NOMO-1 treated with dmso at 0.1 percent for 144 hours (cell line): Measurements from ENCODE around the gene COL5A1.

Experiments used
- DNase-seq: peaks from one replicate; lab custom pipeline; 2025; ENCODE audit not compliant: unreplicated experiment; lab: John Stamatoyannopoulos, UW

COL5A1 gene

GRCh38 chr9:134758949-134759607, 117.5 kb downstream of the COL5A1 start:
- no peak for DNase-seq

GRCh38 chr9:134759913-134760312, 118.3 kb downstream of the COL5A1 start:
- no peak for DNase-seq

DNA sequence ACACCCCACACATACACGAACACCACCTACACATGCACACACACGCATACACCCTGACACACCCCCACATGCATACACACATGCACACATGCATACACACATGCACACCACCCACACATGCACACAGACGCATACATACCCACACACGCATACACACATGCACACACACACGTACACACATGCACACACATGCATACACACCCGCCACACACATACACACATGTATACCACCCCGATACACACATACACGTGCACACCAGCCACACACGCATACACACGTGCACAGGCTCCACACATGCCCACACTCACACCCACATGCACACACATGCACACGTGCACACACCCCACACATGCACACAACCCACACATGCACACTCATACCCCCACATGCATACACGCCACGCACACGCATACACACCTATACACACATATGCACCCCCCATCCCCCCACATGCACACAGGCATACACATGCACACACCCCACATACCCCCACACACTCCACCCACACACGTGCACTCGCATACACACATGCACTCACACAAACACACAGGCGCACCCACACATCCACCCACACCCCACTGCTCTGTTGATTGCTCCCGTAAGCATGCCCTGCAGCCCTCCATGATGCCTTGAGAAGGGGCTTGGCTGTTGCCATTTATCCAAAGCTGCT, 119.3 kb downstream of the COL5A1 start:
- DNase-seq = no peak

DNA sequence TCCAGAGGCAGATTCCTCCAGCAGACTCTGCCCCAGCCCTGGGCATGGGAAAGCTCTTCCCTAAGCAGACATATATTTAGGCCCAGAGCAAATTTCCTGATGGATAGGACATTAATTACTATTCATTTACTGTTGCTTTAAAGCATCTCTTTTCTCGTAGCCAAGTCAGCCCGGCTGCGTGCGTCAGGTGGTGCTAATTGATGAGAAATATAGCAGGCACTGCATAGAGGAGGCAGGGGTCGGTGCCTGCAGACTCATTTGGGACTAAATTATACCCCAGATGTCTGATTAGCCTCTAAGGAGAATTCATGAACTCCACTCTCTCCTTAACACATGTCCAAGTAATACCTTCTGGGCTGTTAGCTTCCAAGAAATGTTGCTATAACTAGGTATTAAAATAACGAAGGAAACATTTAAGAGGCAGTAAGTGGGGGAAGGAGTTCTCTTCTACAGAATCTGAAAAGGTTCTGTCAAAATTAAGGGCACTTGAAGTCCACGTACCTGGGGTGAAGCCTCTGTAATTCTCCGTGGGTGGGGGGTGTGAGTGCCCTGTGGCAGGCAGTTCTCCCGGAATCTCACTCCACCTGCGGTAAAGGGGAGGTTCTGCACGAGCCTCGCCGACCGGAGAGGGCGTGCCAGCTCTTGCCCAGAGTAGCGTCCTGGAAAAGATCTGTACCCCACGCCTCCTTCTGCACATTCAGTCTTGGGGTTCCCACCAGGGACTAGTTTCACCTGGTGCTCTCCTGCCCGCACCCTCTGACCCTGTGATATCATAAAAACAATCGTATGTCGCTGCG, 123.1 kb downstream of the COL5A1 start:
- DNase-seq = no peak

- no peak for DNase-seq
Observed at GRCh38 chr9:134765785-134766184, 124.2 kb downstream of the COL5A1 start.

GRCh38 chr9:134766587-134766986, 125.0 kb downstream of the COL5A1 start:
- no peak for DNase-seq

GRCh38 chr9:134768332-134768708, 126.7 kb downstream of the COL5A1 start:
- DNase-seq = no peak

GRCh38 chr9:134768709-134769351, 127.2 kb downstream of the COL5A1 start:
- no peak for DNase-seq

DNA sequence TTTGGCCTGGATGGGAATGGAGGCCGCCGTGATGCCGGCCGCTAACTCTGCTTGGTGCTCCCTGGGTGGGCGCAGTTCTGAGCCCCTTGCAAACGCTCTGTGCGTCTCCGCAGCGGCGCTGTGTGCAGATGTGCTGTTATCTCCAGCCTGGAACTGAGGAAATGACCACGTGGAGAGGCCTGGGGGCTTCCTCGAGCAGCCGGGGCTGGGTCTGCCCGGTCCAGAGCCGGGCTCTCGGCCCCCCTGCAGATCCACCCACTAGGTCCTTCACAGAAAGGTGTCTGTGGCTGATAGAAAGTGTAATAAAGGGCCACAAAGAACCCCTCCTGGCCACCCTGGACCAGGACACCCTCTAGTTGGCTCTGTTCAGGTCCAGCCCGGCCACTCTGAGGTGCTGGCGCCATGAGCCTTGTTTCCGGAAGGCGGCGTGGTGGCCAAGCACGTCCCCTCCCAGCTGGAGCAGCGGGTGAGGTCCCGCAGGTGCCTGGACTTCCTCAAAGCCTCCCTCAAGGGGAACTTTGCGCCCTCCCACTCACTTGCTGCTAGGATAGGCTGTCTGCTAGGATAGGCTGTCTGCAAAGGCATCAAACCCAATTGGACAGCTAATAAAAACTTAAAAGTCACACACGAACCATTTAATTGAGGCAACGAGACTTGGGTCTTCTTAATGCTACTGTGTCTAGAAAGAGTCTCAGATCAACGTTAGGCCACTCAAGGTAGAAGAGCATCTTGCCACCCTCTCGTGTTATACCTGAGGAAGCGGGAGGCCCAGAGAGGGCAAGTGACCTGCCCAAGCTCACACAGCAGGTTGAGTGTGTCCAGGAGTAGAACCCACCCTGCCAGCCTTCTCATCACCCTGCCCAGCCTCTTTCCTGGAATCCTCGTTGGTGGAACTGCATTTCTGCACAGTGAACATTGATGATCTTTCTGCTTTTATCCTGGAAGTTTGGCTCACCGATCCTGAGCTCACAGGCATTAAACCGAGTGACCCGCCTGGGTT, 129.7 kb downstream of the COL5A1 start:
- DNase-seq = no peak

- DNase-seq = no peak
Observed at GRCh38 chr9:134772331-134772730, 130.7 kb downstream of the COL5A1 start.

- no peak for DNase-seq
Observed at GRCh38 chr9:134773842-134774241, 132.2 kb downstream of the COL5A1 start.

- DNase-seq = no peak
Observed at GRCh38 chr9:134774410-134774809, 132.8 kb downstream of the COL5A1 start.

DNA sequence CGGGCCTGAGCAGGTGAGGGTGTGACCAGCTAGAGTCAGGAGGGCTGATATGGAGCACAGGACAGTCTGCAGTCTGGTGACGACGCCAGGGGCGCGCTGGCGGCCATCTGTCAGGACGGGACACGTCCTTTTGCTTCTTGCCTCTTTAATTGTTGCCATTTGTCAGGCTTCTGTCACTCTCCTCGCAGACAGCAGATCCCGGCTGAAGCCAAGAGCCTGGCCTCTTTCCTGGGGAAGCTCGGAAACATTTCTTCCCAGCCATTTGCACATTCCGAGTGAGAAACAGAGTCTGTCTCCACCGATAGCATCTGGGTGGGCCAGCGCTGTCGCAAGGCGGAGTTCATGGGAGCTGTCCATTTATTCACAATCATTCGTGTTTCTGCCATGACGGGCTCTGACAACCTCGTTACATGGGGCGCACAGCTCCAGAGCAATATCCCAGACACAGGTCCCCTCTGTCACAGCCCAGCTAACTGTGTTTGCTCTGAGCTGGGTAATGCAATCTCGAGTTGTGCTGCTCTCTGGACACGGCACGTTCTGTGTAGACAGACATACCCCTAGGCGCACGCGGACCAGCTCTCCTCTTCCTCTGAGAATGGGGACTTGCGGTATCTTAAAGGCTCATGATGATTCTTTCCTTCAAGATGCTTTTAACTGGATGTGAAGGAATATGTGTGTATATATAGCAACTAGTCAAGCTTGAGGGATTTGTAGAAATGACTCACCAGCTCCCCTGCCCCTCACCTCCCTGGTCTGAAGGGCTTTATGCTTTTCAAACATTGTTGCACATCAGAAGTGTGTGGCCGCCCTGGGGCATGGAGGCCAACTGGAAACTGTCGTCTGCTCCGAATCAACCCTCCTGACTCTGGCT, 133.7 kb downstream of the COL5A1 start:
- DNase-seq = no peak

DNA sequence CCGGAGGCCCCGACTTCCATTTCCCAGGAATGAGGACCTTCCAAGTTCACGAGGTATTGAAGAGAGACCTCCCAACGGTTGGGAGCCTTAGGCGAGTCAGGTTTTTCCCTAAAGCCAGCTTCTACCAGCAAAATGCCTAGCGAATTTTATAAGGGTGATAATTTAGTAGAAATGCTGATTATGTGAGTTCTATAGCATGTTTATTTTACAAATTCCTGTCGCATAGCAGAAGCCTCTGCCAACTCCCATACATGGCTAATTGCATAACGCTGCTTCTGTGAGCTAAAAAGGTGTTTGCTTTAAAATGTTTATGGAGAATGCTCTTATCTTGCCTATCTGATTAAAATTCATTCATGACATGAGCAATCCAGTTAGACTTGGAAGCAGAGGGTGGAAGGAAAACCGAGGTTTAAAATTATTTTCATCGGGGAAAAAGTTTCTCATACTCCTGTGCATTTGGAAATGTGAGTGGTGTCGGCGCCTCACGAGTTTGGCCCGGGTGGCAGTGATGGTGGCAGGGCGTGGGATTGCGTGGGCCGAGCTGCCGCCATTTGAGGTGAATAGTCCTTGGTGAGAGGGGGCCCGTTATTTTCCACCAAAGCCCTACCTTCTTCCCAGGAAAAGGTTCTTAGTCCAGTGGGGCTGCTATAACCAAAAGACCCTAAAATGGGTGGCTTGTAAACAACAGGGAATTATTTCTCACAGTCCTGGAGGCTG, 134.6 kb downstream of the COL5A1 start:
- no peak for DNase-seq

DNA sequence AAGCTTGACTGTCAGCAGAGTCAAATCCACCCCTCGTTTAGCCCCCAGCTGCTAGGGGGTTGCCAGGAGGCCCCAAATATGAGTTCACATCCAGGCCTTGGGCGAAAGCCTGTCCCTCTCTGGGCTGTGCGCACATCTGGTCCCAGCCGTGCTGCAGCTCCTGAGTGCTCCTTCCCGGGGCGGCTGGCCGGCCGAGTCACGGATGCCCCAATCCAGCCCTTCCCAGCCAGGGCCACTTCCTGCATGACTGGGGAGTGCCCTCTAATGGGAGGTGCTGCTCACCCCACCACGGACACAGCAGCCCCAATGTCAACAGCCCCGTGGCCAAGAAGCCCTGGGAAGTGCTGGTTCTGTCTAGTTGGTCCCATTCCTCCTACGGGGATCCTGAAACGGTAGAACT, 135.6 kb downstream of the COL5A1 start:
- DNase-seq = no peak

GRCh38 chr9:134778156-134778555, 136.6 kb downstream of the COL5A1 start:
- no peak for DNase-seq

DNA sequence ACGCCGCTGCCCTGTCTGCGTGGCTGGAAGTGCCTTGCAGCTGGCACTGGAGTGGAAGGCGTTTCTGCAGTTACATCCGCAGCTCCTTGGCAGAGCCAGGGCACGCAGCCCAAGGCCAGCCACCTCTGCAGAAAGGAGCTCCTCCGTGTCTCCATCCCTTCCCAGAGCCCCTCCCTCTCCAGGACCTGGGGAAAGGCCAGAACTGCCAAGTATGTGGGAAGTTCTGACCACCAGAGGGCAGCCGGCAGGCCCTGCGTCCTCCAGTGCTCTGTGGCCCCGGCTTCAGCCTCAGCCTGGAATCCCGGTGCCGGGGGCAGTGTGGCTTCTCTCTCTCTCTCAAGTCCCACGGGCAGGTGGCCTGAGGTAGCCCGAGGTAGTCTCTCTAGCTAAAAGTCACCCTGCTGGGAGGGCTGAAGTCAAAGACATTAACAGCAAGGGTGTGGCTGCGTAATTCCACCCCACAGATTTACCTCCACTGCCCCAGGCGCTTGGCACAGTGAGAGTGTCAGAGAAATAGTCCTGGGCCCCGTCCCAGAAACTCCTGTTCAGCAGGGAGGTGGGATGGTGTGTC, 137.3 kb downstream of the COL5A1 start:
- DNase-seq = peak; percentile 13

DNA sequence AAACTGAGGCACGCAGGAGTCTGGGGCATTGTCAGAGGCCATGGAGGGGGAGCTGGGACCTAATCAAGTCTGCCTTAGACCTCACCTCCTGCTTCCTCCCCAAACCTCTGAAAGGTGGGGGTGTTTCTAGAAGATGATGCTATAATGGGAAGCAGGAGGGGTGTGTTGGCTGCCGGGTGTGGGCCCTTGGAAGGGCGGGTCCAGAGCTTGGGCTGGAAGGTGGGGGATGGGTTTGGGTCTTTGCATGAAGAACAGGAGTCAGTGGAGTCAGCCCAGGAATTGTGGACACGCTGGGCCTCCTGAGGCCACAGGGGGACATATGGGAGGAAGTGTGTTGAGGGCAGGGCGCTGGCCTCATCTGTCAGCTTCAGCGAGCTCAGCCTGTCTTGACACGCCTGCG, 138.0 kb downstream of the COL5A1 start:
- DNase-seq = no peak
